IMR-90 (cell line): ENCODE data around the gene PRKAR2A. TPM values are rescaled to one million over a fixed set of nuclear protein-coding genes. Genes with fewer than 3 reads are reported as not detected.
A peak's percentile ranks its signal among the peaks of the same experiment; 100 is the strongest.

Experiments
- ATAC-seq: fragments of 200-7000 bp; cut with Tn5 transposase; 2 replicates; pipeline ENCODE4 v1.9.1; 2020; ENCODE audit warnings: low read depth, mild to moderate bottlenecking, moderate library complexity
- BruUV-seq: library from RNA; stranded (reverse); fragments of 400-500 nt; replicated peaks from 2 replicates; lab custom pipeline; 2021; lab: Mats Ljungman, UMichigan
- CTCF ChIA-PET: fragments of 300-600 bp; formaldehyde crosslinking; extraction: SDS; loops from one replicate; lab custom pipeline; 2021; ENCODE audit warnings: antibody characterized with exemption; lab: Yijun Ruan, JAX
- POLR2A ChIA-PET: fragments of 300-600 bp; sonication (Branson Sonifier 250); formaldehyde crosslinking; loops from one replicate; lab custom pipeline; 2022; ENCODE audit warnings: antibody characterized with exemption; ENCODE audit not compliant: unreplicated experiment; lab: Charles Lee
- DNase-seq: peaks from one replicate; pipeline ENCODE4 v3.0.0; 2013
- H2AFZ ChIP-seq: replicated peaks from 2 replicates; pipeline ENCODE3; 2013; ENCODE audit warnings: low read length, mild to moderate bottlenecking; ENCODE audit not compliant: poor library complexity
- H2AK5ac ChIP-seq: 2 replicates; pipeline ENCODE4 v1.6.1; 2013; ENCODE audit warnings: low read depth, low read length, inconsistent platforms
- H2AK9ac ChIP-seq: replicated peaks from 2 replicates; pipeline ENCODE3; 2013; ENCODE audit warnings: mild to moderate bottlenecking, low read depth, low read length, moderate library complexity; ENCODE audit not compliant: poor library complexity
- H2BK120ac ChIP-seq: 2 replicates; pipeline ENCODE4 v1.6.1; 2013; ENCODE audit warnings: low read depth, low read length, inconsistent platforms
- H2BK15ac ChIP-seq: 3 replicates; pipeline ENCODE4 v1.6.1; 2013; ENCODE audit warnings: low read depth, low read length, inconsistent platforms
- H2BK20ac ChIP-seq: 2 replicates; pipeline ENCODE4 v1.6.1; 2013; ENCODE audit warnings: low read depth, mild to moderate bottlenecking, inconsistent platforms, low read length, moderate library complexity
- H2BK5ac ChIP-seq: 2 replicates; pipeline ENCODE4 v1.6.1; 2013; ENCODE audit warnings: mild to moderate bottlenecking, low read depth, low read length, inconsistent platforms; ENCODE audit not compliant: poor library complexity, severe bottlenecking
- H3K14ac ChIP-seq: replicated peaks from 2 replicates; pipeline ENCODE4 v1.6.1; 2013; ENCODE audit warnings: low read depth, low read length, inconsistent platforms
- H3K18ac ChIP-seq: 2 replicates; pipeline ENCODE4 v1.6.1; 2013; ENCODE audit warnings: low read depth, low read length, control low read depth
- H3K23ac ChIP-seq: 2 replicates; pipeline ENCODE4 v1.6.1; 2013; ENCODE audit warnings: low read depth, low read length, inconsistent platforms
- H3K27ac ChIP-seq: 2 replicates; pipeline ENCODE4 v1.5.1; 2013; ENCODE audit warnings: mild to moderate bottlenecking, control low read depth, low read length; ENCODE audit not compliant: insufficient read depth
- H3K27me3 ChIP-seq: 2 replicates; pipeline ENCODE4 v1.6.1; 2013; ENCODE audit warnings: low read length; ENCODE audit not compliant: control insufficient read depth, insufficient read depth
- H3K36me3 ChIP-seq: 2 replicates; pipeline ENCODE4 v1.6.1; 2013; ENCODE audit warnings: low read length, mixed read lengths; ENCODE audit not compliant: control insufficient read depth, insufficient read depth
- H3K4ac ChIP-seq: 2 replicates; pipeline ENCODE4 v1.6.1; 2013; ENCODE audit warnings: low read depth, low read length, inconsistent platforms
- H3K4me1 ChIP-seq: 2 replicates; pipeline ENCODE4 v1.6.1; 2013; ENCODE audit warnings: low read length, mixed read lengths; ENCODE audit not compliant: control insufficient read depth, insufficient read depth
- H3K4me2 ChIP-seq: 2 replicates; pipeline ENCODE4 v1.6.1; 2013; ENCODE audit warnings: low read depth, mild to moderate bottlenecking, control low read depth, low read length, moderate library complexity
- H3K4me3 ChIP-seq: 2 replicates; pipeline ENCODE4 v1.5.1; 2013; ENCODE audit warnings: low read depth, mild to moderate bottlenecking, control low read depth, low read length, moderate library complexity; ENCODE audit not compliant: insufficient read depth
- H3K56ac ChIP-seq: 2 replicates; pipeline ENCODE4 v1.6.1; 2013; ENCODE audit warnings: low read length, inconsistent platforms; ENCODE audit not compliant: insufficient read depth; ENCODE audit errors: extremely low read depth
- H3K79me1 ChIP-seq, 2 experiments: 2 replicates each; pipeline ENCODE4 v1.6.1; 2013; ENCODE audit warnings: low read length in 2 of 2, inconsistent platforms in 1 of 2, low read depth in 1 of 2
- H3K9ac ChIP-seq: 2 replicates; pipeline ENCODE4 v1.6.1; 2013; ENCODE audit warnings: low read depth, low read length, control low read depth
- H3K9me1 ChIP-seq: 2 replicates; pipeline ENCODE4 v1.6.1; 2013; ENCODE audit warnings: low read length, inconsistent platforms; ENCODE audit not compliant: insufficient read depth
- H3K9me3 ChIP-seq: 2 replicates; pipeline ENCODE4 v1.6.1; 2013; ENCODE audit warnings: low read length; ENCODE audit not compliant: control insufficient read depth, insufficient read depth
- H4K20me1 ChIP-seq: 2 replicates; pipeline ENCODE4 v1.6.1; 2013; ENCODE audit warnings: low read length, inconsistent platforms; ENCODE audit not compliant: insufficient read depth
- H4K5ac ChIP-seq: 2 replicates; pipeline ENCODE4 v1.6.1; 2013; ENCODE audit warnings: mild to moderate bottlenecking, low read depth, low read length, control low read depth
- H4K8ac ChIP-seq, 2 experiments: 2 replicates each; pipeline ENCODE4 v1.6.1; 2013; ENCODE audit warnings: low read depth in 2 of 2, low read length in 2 of 2, control low read depth in 1 of 2, inconsistent platforms in 1 of 2
- H4K91ac ChIP-seq: 2 replicates; pipeline ENCODE4 v1.6.1; 2013; ENCODE audit warnings: low read depth, low read length, inconsistent platforms; ENCODE audit not compliant: insufficient read depth
- MAFK ChIP-seq: IDR thresholded peaks from 2 replicates; pipeline ENCODE4 v1.6.1; 2012; ENCODE audit warnings: low read depth, low read length, improper control_type of control experiment
- RFX5 ChIP-seq: IDR thresholded peaks from 2 replicates; pipeline ENCODE4 v1.8.0; 2012; ENCODE audit warnings: low read depth, mild to moderate bottlenecking, low read length, moderate library complexity
- dilution Hi-C: fragments of 300-500 bp; cut with HindIII; formaldehyde crosslinking; loops from one replicate; pipeline ENCODE4 v1.14.3; 2018; ENCODE audit warnings: low sequenced_read_pairs; ENCODE audit not compliant: unreplicated experiment
- in situ Hi-C: fragments of 300-500 bp; cut with MboI; formaldehyde crosslinking; loops from 3 replicates; pipeline ENCODE4 v1.14.3; 2019; ENCODE audit warnings: low sequenced_read_pairs, inconsistent platforms, mixed read lengths
- intact Hi-C: fragments of 100-400 bp; cut with micrococcal nuclease; formaldehyde crosslinking; loops from 2 replicates; pipeline ENCODE4 v1.10.0; 2022
- polyA plus RNA-seq, 3 experiments: library from polyadenylated mRNA; depleted of rRNA; stranded (reverse); fragments of >200 nt; gene quantifications; 2 replicates each; pipeline ENCODE4 v1.2.3, GENCODE V29; 2012; ENCODE audit warnings: low replicate concordance in 1 of 3
- total RNA-seq: library from RNA; depleted of rRNA; stranded (reverse); fragments of >200 nt; gene quantifications from 2 replicates; pipeline ENCODE4 v1.2.3, GENCODE V29; 2012

Gene PRKAR2A
- total and polyA plus RNA-seq, 2 of the 4 experiments (the other 2 are of a cell fraction): 11.3 to 48.2 TPM

DNA sequence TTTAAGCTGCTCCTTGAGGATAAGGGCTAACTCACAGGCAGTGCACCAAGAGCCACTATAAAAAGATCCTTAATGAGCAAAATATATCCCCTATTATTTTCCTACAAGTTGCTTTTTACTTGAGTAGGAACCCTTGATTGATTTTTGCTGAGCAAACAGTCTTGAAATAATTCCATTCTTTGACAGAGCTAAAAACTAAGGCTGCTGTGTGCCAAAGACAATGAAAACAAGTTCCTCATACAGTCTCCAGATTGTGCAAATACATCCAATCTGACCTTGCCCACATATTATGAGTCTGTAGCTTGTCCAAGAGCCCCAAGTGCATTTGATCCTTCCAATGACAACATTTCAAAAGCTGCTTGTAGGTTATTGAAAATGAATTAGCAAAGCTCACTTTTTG is 15.0 kb downstream of the PRKAR2A start:
- BruUV-seq: no TSS peak
- Histone ChIP-seq H3K27ac (no peak overlapping the region), H2BK120ac (no peak overlapping the region), H3K14ac (no peak overlapping the region), H2AK9ac (no peak overlapping the region), H3K18ac (no peak overlapping the region), H4K91ac (no peak overlapping the region), H2BK15ac (no peak overlapping the region), H3K79me1 (peaks cover 35 to 65% of the 10 kb centered on the region in 2 experiments), H3K4me3 (no peak overlapping the region), H3K4me1 (0 out of 2 replicates have a peak, but pooled peaks cover 1% of the 10 kb centered on the region), H2BK20ac (no peak overlapping the region), H2AK5ac (no peak overlapping the region), H3K23ac (no peak overlapping the region), H3K4ac (no peak overlapping the region), H3K27me3 (no peaks in the 10 kb centered on the region), H3K36me3 (peaks cover 1% of the 10 kb centered on the region; the same call in 1 of the 2 replicates), H3K9ac (no peak overlapping the region), H3K4me2 (no peak overlapping the region), H3K9me3 (no peaks in the 10 kb centered on the region), H3K56ac (no peak overlapping the region), H3K9me1 (peaks cover 7% of the 10 kb centered on the region; the same call in 1 of the 2 replicates), H4K8ac (no peak overlapping the region), H2AFZ (no peak overlapping the region), H4K5ac (no peak overlapping the region), H2BK5ac (no peak overlapping the region), H4K20me1 (peaks cover 9% of the 10 kb centered on the region)
- in situ Hi-C loops: no loop called here
- POLR2A ChIA-PET: no interaction called here
- peak; percentile 43; the same call in 1 of the 2 replicates for TF ChIP-seq MAFK
- no peak for TF ChIP-seq RFX5
- dilution Hi-C loops: no loop called here
- intact Hi-C loops: no loop called here
- CTCF ChIA-PET: interaction anchor here (0.6 kb wide), 1 partner anchor 950 kb away, joined by 3 read pairs; no protein-coding TSS in a partner anchor
- DNase-seq (no peak), ATAC-seq (no peak)
